GM12864 (cell line): Measurements from ENCODE around the gene KNTC1.
"Not testable (repeated sequence)": the region's sequence is repeated elsewhere in the genome, so short reads cannot be mapped to it uniquely, and the experiment has no call there.

Source experiments
- DNase-seq: peaks from one replicate; pipeline ENCODE4 v3.0.0-alpha.2; 2011; ENCODE audit warnings: low read depth
- H3K4me3 ChIP-seq: 2 replicates; pipeline ENCODE4 v1.5.1; 2011; ENCODE audit warnings: mild to moderate bottlenecking, low read depth, low read length, control low read depth
- TF ChIP-seq, protein P1 (sequence below): IDR thresholded peaks from 2 replicates; pipeline ENCODE4 v1.5.1; 2011; ENCODE audit warnings: low read depth, mild to moderate bottlenecking, moderate library complexity, low read length, control low read depth, inconsistent platforms; ENCODE audit errors: missing control alignments

KNTC1 gene

DNA sequence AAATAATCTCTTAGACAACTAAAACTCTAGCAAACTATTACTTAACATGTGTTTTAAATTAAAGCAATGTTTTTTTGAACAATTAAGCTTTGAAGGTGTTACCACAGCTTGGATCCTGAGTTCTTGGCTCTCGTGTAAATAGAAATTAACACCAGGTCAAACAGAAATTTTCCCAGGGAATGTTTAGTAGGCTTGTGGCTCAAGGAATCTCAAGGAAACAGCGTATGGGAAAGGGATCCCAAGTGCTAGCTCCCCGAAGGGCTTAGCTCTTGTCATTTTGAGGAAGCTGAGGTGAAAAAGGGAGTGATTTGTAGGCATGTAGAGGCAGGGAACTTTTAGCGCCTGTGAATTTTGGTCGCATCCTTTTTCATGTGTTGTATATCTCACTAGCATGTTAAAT lies 11.4 kb downstream of the KNTC1 start:
- no peak for DNase-seq
- TF ChIP-seq, protein P1, sequence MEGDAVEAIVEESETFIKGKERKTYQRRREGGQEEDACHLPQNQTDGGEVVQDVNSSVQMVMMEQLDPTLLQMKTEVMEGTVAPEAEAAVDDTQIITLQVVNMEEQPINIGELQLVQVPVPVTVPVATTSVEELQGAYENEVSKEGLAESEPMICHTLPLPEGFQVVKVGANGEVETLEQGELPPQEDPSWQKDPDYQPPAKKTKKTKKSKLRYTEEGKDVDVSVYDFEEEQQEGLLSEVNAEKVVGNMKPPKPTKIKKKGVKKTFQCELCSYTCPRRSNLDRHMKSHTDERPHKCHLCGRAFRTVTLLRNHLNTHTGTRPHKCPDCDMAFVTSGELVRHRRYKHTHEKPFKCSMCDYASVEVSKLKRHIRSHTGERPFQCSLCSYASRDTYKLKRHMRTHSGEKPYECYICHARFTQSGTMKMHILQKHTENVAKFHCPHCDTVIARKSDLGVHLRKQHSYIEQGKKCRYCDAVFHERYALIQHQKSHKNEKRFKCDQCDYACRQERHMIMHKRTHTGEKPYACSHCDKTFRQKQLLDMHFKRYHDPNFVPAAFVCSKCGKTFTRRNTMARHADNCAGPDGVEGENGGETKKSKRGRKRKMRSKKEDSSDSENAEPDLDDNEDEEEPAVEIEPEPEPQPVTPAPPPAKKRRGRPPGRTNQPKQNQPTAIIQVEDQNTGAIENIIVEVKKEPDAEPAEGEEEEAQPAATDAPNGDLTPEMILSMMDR, result no peak

DNA sequence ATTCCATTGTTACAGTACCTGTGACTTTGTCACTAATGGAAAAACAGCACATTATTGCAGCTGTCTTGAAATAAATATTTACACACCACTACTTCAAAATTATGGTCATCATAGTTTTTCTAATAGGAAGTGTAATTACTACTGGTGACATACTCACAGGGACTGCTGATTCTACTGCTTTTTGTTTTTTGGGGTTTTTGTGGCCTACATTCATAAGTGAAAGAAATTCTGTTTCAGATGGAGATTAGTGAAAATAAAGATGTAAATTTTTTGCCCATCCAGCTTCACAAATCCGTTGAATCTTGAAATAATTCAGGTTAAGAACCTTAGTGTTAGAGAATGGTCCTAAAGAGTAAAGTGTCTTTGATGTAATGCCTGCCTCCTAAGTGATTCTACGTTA lies 17.5 kb downstream of the KNTC1 start:
- no peak for DNase-seq
- TF ChIP-seq, protein P1, result no peak
- H3K4me3 ChIP-seq, result no peak overlapping the region

More for the DNA sequence above, 11.4 kb downstream of the KNTC1 start:
- no peak overlapping the region for H3K4me3 ChIP-seq

DNA sequence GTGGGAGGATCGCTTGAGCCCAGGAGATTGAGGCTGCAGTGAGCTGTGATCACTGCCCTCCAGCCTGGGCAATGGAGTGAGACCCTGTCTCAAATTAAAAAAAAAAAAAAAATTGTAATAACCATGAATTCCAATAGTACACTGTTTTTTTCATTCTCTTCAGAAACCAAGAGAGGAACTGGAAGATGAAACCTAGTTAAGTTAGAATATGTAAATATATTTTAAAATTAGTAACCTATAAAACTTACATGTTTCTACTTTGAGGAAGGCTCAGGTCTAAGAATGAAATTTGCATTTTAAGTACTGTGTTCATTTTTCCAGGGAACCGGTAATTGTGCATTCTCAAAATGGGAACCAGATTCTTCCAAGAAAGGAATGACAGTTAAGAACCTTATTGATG lies 18.8 kb downstream of the KNTC1 start:
- no peak overlapping the region for H3K4me3 ChIP-seq
- DNase-seq, result no peak
- TF ChIP-seq, protein P1, result no peak

DNA sequence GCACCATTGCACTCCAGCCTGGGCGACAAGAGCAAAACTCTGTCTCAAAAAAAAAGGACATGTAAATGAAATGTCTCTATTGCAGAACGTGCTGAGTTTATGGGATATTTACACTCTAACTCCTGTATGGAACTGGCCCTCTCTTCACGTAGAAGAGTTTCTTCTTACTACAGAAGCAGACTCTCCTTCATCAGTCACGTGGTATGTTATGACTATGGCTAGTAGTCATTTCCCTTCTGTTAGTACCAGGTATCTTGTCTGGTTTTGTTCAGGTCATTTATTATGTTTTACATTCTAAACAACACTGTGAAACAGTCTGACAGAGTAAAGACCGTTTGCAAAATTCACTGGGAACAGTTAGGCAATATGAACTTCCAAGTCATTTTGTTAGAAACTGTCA lies 20.3 kb downstream of the KNTC1 start:
- TF ChIP-seq, protein P1, result no peak
- DNase-seq, result no peak
- H3K4me3 ChIP-seq, result no peak overlapping the region

DNA sequence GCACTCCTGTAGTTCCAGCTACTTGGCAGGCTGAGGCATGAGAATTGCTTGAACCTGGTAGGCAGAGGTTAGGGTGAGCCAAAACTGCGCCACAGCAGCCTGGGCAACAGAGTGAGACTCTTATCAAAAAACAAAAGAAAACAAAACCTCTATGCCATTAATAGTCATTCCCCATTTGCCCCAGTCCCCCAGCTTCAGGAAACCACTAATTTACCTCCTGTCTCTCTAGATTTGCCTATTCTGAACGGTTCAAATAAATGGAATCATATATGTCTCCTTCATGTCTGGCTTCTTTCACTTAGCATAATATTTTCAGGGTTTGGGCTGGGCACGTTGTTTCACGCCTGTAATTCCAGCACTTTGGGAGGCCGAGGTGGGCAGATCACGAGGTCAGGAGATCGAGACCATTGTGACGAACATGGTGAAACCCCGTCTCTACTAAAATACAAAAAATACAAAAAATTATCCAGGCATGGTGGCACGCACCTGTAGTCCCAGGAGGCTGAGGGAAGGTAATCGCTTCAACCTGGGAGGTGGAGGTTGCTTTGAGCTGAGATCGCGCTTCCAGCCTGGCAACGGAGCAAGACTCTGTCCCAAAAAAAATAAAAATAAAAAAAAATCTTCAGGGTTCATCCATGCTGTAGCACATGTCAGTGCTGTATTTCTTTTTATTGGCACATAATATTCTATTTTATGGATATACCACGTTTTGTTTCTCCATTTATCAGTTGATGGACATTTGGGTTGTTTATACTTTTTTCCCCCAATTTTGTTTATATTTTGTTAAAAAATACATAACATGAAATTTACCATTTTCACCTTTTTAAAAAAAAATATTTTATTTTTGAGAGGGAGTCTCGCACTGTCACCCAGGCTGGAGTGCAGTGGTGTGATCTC lies 31.9 kb downstream of the KNTC1 start:
- TF ChIP-seq, protein P1, result no peak
- H3K4me3 ChIP-seq, result no peak overlapping the region
- no peak for DNase-seq

DNA sequence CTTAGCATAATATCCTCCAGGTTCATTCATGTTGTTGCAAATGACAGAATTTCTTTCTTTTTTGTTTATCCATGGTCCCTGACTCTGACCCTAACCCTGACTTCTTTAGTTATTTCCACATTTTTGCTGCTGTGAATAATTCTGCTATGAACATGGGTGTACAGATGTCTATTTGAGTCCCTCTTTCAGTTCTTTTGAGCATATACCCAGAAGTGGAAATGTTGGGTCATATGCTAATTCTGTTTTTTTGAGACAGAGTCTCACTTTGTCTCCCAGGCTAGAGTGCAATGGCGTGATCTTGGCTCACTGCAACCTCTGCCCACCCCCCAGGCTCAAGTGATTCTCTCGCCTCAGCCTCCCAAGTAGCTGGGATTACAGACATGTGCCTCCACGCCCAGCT lies 33.1 kb downstream of the KNTC1 start:
- TF ChIP-seq, protein P1, result no peak
- no peak overlapping the region for H3K4me3 ChIP-seq
- DNase-seq, result no peak

DNA sequence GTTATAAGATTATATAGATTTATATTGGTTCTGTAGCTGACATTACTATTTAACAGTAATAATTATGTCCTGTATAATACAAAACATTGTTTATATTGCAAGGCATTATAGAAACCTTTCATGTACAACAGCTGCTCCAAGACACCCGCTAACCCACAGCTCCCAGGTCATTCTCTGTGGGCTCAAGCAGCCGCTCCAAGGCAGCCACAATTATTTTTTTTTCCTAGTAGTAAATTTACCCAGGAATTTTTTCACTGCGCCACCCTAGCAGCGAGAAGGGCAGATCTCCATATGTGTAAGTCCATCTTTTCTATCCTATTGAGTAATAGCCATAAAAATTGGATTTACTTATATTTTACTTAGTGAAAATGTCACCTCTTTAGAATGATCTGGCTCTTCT lies 36.3 kb downstream of the KNTC1 start:
- DNase-seq, result no peak
- TF ChIP-seq, protein P1, result no peak
- no peak overlapping the region for H3K4me3 ChIP-seq

DNA sequence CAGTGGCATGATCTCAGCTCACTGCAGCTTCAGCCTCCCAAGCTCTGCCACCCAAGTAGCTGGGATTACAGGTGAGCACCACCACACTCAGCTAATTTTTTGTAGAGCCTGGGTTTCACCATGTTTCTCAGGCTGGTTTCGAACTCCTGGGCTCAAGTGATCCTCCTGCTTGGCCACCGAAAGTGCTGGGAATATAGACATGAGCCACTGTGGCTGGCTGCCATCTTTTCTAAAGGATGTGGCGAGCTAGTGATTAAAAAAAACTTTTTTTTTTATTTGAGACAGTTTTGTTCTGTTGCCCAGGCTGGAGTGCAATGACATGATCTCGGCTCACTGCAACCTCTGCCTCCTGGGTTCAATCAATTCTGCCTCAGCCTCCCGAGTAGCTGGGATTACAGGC lies 39.8 kb downstream of the KNTC1 start:
- not testable (repeated sequence) for H3K4me3 ChIP-seq, DNase-seq
